ENCODE data around the gene UBR3.

The UBR3 gene

GRCh38 chr2:169964740-169965139 lies 137.5 kb downstream of the UBR3 start:
- Mint-ChIP-seq H3K27me3 (no peaks in the 10 kb centered on the region), H3K27ac (no peak overlapping the region), H3K36me3 (peaks cover 36 to 62% of the 10 kb centered on the region in 2 donors), H3K4me3 (no peak overlapping the region), H3K9me3 (no peaks in the 10 kb centered on the region), H3K4me1 (peaks cover 0 to 2% of the 10 kb centered on the region in 2 donors)
- no peak for ATAC-seq (replicated peaks)
- DNase-seq: no peak

GRCh38 chr2:169965495-169965894 lies 138.2 kb downstream of the UBR3 start:
- Mint-ChIP-seq H3K9me3 (peaks cover 0 to 3% of the 10 kb centered on the region in 2 donors), H3K4me1 (peaks cover 0 to 2% of the 10 kb centered on the region in 2 donors), H3K27ac (no peak overlapping the region), H3K4me3 (no peak overlapping the region), H3K27me3 (no peaks in the 10 kb centered on the region), H3K36me3 (peaks cover 40 to 64% of the 10 kb centered on the region in 2 donors)
- no peak for DNase-seq
- ATAC-seq (replicated peaks): no peak

GRCh38 chr2:169966454-169966853 lies 139.2 kb downstream of the UBR3 start:
- H3K4me3 Mint-ChIP-seq: no peak overlapping the region
- H3K9me3 Mint-ChIP-seq: peaks cover 0 to 3% of the 10 kb centered on the region in 2 donors
- DNase-seq (no peak), ATAC-seq (replicated peaks) (no peak)
- H3K27me3 Mint-ChIP-seq: no peaks in the 10 kb centered on the region
- H3K4me1 Mint-ChIP-seq: peaks cover 0 to 2% of the 10 kb centered on the region in 2 donors
- no peak overlapping the region for H3K27ac Mint-ChIP-seq
- H3K36me3 Mint-ChIP-seq: peaks cover 35 to 61% of the 10 kb centered on the region in 2 donors

GRCh38 chr2:169968743-169969142 lies 141.5 kb downstream of the UBR3 start:
- DNase-seq (no peak), ATAC-seq (replicated peaks) (no peak)
- peaks cover 3 to 5% of the 10 kb centered on the region in 2 donors for H3K9me3 Mint-ChIP-seq
- no peaks in the 10 kb centered on the region for H3K27me3 Mint-ChIP-seq
- no peak overlapping the region for H3K27ac Mint-ChIP-seq
- peaks cover 0 to 3% of the 10 kb centered on the region in 2 donors for H3K4me1 Mint-ChIP-seq
- no peak overlapping the region for H3K4me3 Mint-ChIP-seq
- peaks cover 34 to 55% of the 10 kb centered on the region in 2 donors for H3K36me3 Mint-ChIP-seq

- ATAC-seq (replicated peaks): no peak
- peaks cover 2 to 12% of the 10 kb centered on the region in 2 donors for H3K4me1 Mint-ChIP-seq
- peaks cover 62 to 71% of the 10 kb centered on the region in 2 donors for H3K36me3 Mint-ChIP-seq
- no peak for DNase-seq
- H3K4me3 Mint-ChIP-seq: no peak overlapping the region
- H3K9me3 Mint-ChIP-seq: peaks cover 30 to 36% of the 10 kb centered on the region in 2 donors
- H3K27ac Mint-ChIP-seq: no peak overlapping the region
- H3K27me3 Mint-ChIP-seq: no peaks in the 10 kb centered on the region
These were observed 148.0 kb downstream of the UBR3 start for GRCh38 chr2:169975221-169975620.

- H3K9me3 Mint-ChIP-seq: peaks cover 30 to 36% of the 10 kb centered on the region in 2 donors
- ATAC-seq (replicated peaks) (no peak), DNase-seq (no peak)
- no peaks in the 10 kb centered on the region for H3K27me3 Mint-ChIP-seq
- H3K4me1 Mint-ChIP-seq: peaks cover 6 to 12% of the 10 kb centered on the region in 2 donors
- H3K4me3 Mint-ChIP-seq: no peak overlapping the region
- peaks cover 62 to 75% of the 10 kb centered on the region in 2 donors for H3K36me3 Mint-ChIP-seq
- no peak overlapping the region for H3K27ac Mint-ChIP-seq
These were observed 149.1 kb downstream of the UBR3 start for GRCh38 chr2:169976335-169976851.

- no peak for ATAC-seq (replicated peaks)
- peaks cover 30 to 36% of the 10 kb centered on the region in 2 donors for H3K9me3 Mint-ChIP-seq
- peaks cover 56 to 68% of the 10 kb centered on the region in 2 donors for H3K36me3 Mint-ChIP-seq
- H3K4me3 Mint-ChIP-seq: no peak overlapping the region
- DNase-seq: no peak
- H3K4me1 Mint-ChIP-seq: peaks cover 6 to 12% of the 10 kb centered on the region in 2 donors
- no peak overlapping the region for H3K27ac Mint-ChIP-seq
- no peaks in the 10 kb centered on the region for H3K27me3 Mint-ChIP-seq
These were observed 150.3 kb downstream of the UBR3 start for GRCh38 chr2:169977530-169977929.

- Mint-ChIP-seq H3K27me3 (no peaks in the 10 kb centered on the region), H3K4me3 (no peak overlapping the region), H3K36me3 (peaks cover 61 to 71% of the 10 kb centered on the region in 2 donors), H3K27ac (peak overlapping the region; percentile 15), H3K9me3 (peaks cover 30 to 36% of the 10 kb centered on the region in 2 donors), H3K4me1 (peaks cover 6 to 12% of the 10 kb centered on the region in 2 donors)
- no peak for DNase-seq
- ATAC-seq (replicated peaks): no peak
These were observed 151.3 kb downstream of the UBR3 start for GRCh38 chr2:169978402-169979017.

- Mint-ChIP-seq H3K4me1 (peaks cover 5 to 7% of the 10 kb centered on the region in 2 donors), H3K36me3 (peaks cover 56 to 66% of the 10 kb centered on the region in 2 donors)
These were observed 151.8 kb downstream of the UBR3 start for GRCh38 chr2:169979025-169979424.

GRCh38 chr2:169980001-169980400 lies 152.7 kb downstream of the UBR3 start:
- DNase-seq (no peak), ATAC-seq (replicated peaks) (no peak)
- Mint-ChIP-seq H3K27me3 (no peaks in the 10 kb centered on the region), H3K4me1 (peaks cover 0 to 5% of the 10 kb centered on the region in 2 donors), H3K36me3 (peaks cover 46 to 56% of the 10 kb centered on the region in 2 donors), H3K4me3 (no peak overlapping the region), H3K27ac (no peak overlapping the region), H3K9me3 (peaks cover 20 to 22% of the 10 kb centered on the region in 2 donors)

More at GRCh38 chr2:169979025-169979424, 151.8 kb downstream of the UBR3 start:
- peaks cover 27 to 30% of the 10 kb centered on the region in 2 donors for H3K9me3 Mint-ChIP-seq
- no peaks in the 10 kb centered on the region for H3K27me3 Mint-ChIP-seq
- DNase-seq: no peak
- no peak for ATAC-seq (replicated peaks)
- H3K27ac Mint-ChIP-seq: no peak overlapping the region
- no peak overlapping the region for H3K4me3 Mint-ChIP-seq

GRCh38 chr2:169980643-169981042 lies 153.4 kb downstream of the UBR3 start:
- Mint-ChIP-seq H3K4me1 (peaks cover 0 to 5% of the 10 kb centered on the region in 2 donors), H3K36me3 (peaks cover 40 to 53% of the 10 kb centered on the region in 2 donors), H3K9me3 (peaks cover 14 to 16% of the 10 kb centered on the region in 2 donors), H3K27ac (no peak overlapping the region), H3K4me3 (no peak overlapping the region), H3K27me3 (no peaks in the 10 kb centered on the region)
- DNase-seq (no peak), ATAC-seq (replicated peaks) (no peak)

- DNase-seq (no peak), ATAC-seq (replicated peaks) (no peak)
- peaks cover 27 to 39% of the 10 kb centered on the region in 2 donors for H3K36me3 Mint-ChIP-seq
- H3K27me3 Mint-ChIP-seq: no peaks in the 10 kb centered on the region
- peaks cover under 1 to 4% of the 10 kb centered on the region in 2 donors for H3K9me3 Mint-ChIP-seq
- H3K4me3 Mint-ChIP-seq: no peak overlapping the region
- no peak overlapping the region for H3K27ac Mint-ChIP-seq
- peaks cover 0 to 5% of the 10 kb centered on the region in 2 donors for H3K4me1 Mint-ChIP-seq
These were observed 155.7 kb downstream of the UBR3 start for GRCh38 chr2:169982929-169983328.

- Mint-ChIP-seq H3K27me3 (no peaks in the 10 kb centered on the region), H3K36me3 (peaks cover 21 to 34% of the 10 kb centered on the region in 2 donors), H3K27ac (no peak overlapping the region), H3K4me1 (peaks cover 0 to 5% of the 10 kb centered on the region in 2 donors), H3K4me3 (no peak overlapping the region), H3K9me3 (peaks cover 0 to 4% of the 10 kb centered on the region in 2 donors)
- ATAC-seq (replicated peaks) (no peak), DNase-seq (no peak)
These were observed 156.3 kb downstream of the UBR3 start for GRCh38 chr2:169983506-169983905.

- no peak overlapping the region for H3K27ac Mint-ChIP-seq
- H3K9me3 Mint-ChIP-seq: peaks cover 0 to 4% of the 10 kb centered on the region in 2 donors
- H3K4me1 Mint-ChIP-seq: peaks cover 0 to 5% of the 10 kb centered on the region in 2 donors
- DNase-seq (no peak), ATAC-seq (replicated peaks) (no peak)
- no peak overlapping the region for H3K4me3 Mint-ChIP-seq
- peaks cover 22 to 32% of the 10 kb centered on the region in 2 donors for H3K36me3 Mint-ChIP-seq
- no peaks in the 10 kb centered on the region for H3K27me3 Mint-ChIP-seq
These were observed 156.9 kb downstream of the UBR3 start for GRCh38 chr2:169984145-169984544.

- Mint-ChIP-seq H3K9me3 (peaks cover 0 to 3% of the 10 kb centered on the region in 2 donors), H3K4me3 (no peak overlapping the region), H3K4me1 (no peaks in the 10 kb centered on the region), H3K27ac (no peak overlapping the region), H3K36me3 (peaks cover 22 to 42% of the 10 kb centered on the region in 2 donors), H3K27me3 (no peaks in the 10 kb centered on the region)
- no peak for ATAC-seq (replicated peaks)
- no peak for DNase-seq
These were observed 167.5 kb downstream of the UBR3 start for GRCh38 chr2:169994752-169995151.

All from stimulated activated naive B cell treated with anti-CD40 and anti-IgM and Interleukin-4, amounts not matched to agents 10 μg/mL and 1 μg/mL and 100 μg/mL, for 72 hours (primary cell).